PC-3 (cell line): ENCODE data around the gene EHD3. TPM values are rescaled to one million over a fixed set of nuclear protein-coding genes. Genes with fewer than 3 reads are reported as not detected.
A peak's percentile ranks its signal among the peaks of the same experiment; 100 is the strongest.

Source experiments
- ATAC-seq: fragments of 200-7000 bp; cut with Tn5 transposase; 2 replicates; pipeline ENCODE4 v1.9.1; 2020; ENCODE audit warnings: mild to moderate bottlenecking, moderate library complexity
- BruUV-seq: library from RNA; stranded (reverse); fragments of 400-500 nt; replicated peaks from 2 replicates; lab custom pipeline; 2021; lab: Mats Ljungman, UMichigan
- CTCF ChIA-PET: fragments of 300-600 bp; sonication (Branson Sonifier 250); formaldehyde crosslinking; loops from one replicate; lab custom pipeline; 2022; ENCODE audit warnings: antibody characterized with exemption; lab: Charles Lee
- POLR2A ChIA-PET: fragments of 300-600 bp; sonication (Branson Sonifier 250); formaldehyde crosslinking; loops from one replicate; lab custom pipeline; 2022; ENCODE audit warnings: antibody characterized with exemption; ENCODE audit not compliant: unreplicated experiment; lab: Charles Lee
- DNase-seq: peaks from one replicate; pipeline ENCODE4 v3.0.0-alpha.2; 2015
- H2AFZ ChIP-seq: fragments of 300-600 bp; sonication (generic); 2 replicates; pipeline ENCODE4 v1.6.0; 2016; ENCODE audit warnings: antibody characterized with exemption, low read length
- H3F3A ChIP-seq: fragments of 300-600 bp; sonication (generic); one replicate; pipeline ENCODE4 v1.6.0; 2017; ENCODE audit warnings: antibody characterized with exemption, low read length, control low read depth, mild to moderate bottlenecking; ENCODE audit not compliant: unreplicated experiment
- H3K27ac ChIP-seq: fragments of 300-600 bp; sonication (generic); 2 replicates; pipeline ENCODE4 v1.5.1; 2016; ENCODE audit warnings: mild to moderate bottlenecking, low read length
- H3K27me3 ChIP-seq: fragments of 300-600 bp; sonication (generic); 2 replicates; pipeline ENCODE4 v1.6.1; 2016; ENCODE audit warnings: low read length, mixed read lengths
- H3K36me3 ChIP-seq: fragments of 300-600 bp; sonication (generic); 2 replicates; pipeline ENCODE4 v1.6.1; 2016; ENCODE audit warnings: low read depth, mixed run types, low read length, mixed read lengths
- H3K4me1 ChIP-seq: fragments of 300-600 bp; sonication (generic); 2 replicates; pipeline ENCODE4 v1.5.1; 2016; ENCODE audit warnings: low read length; ENCODE audit not compliant: insufficient read depth
- H3K4me2 ChIP-seq: fragments of 300-600 bp; sonication (generic); 2 replicates; pipeline ENCODE4 v1.6.0; 2016; ENCODE audit warnings: low read length
- H3K4me3 ChIP-seq: fragments of 300-600 bp; sonication (generic); 2 replicates; pipeline ENCODE4 v1.5.1; 2016; ENCODE audit warnings: mild to moderate bottlenecking, low read length, mixed read lengths
- H3K79me2 ChIP-seq: fragments of 300-600 bp; sonication (generic); 2 replicates; pipeline ENCODE4 v1.6.1; 2017; ENCODE audit warnings: low read length, mixed read lengths
- H3K9ac ChIP-seq: fragments of 300-600 bp; sonication (generic); 2 replicates; pipeline ENCODE4 v1.6.0; 2016; ENCODE audit warnings: mild to moderate bottlenecking, low read length
- H3K9me2 ChIP-seq: fragments of 300-600 bp; sonication (generic); replicated peaks from 2 replicates; pipeline ENCODE4 v1.6.1; 2016; ENCODE audit warnings: mixed run types, low read length, mixed read lengths
- H3K9me3 ChIP-seq: fragments of 300-600 bp; sonication (generic); 2 replicates; pipeline ENCODE4 v1.6.1; 2016; ENCODE audit warnings: low read length, mixed read lengths
- H4K20me1 ChIP-seq: fragments of 300-600 bp; sonication (generic); 2 replicates; pipeline ENCODE4 v1.6.1; 2016; ENCODE audit warnings: low read length, mixed read lengths
- CTCF ChIP-seq: fragments of 300-600 bp; sonication (generic); conservative IDR thresholded peaks from 2 replicates; pipeline ENCODE4 v1.5.1; 2017; ENCODE audit warnings: antibody characterized with exemption, low read depth, mild to moderate bottlenecking, low read length
- EZH2 ChIP-seq: fragments of 300-600 bp; sonication (generic); IDR thresholded peaks from one replicate; pipeline ENCODE4 v1.6.1; 2017; ENCODE audit warnings: antibody characterized with exemption, mild to moderate bottlenecking, low read length; ENCODE audit not compliant: unreplicated experiment
- EZH2phosphoT487 ChIP-seq: fragments of 300-600 bp; sonication (generic); IDR thresholded peaks from 2 replicates; pipeline ENCODE4 v1.6.1; 2018; ENCODE audit warnings: mild to moderate bottlenecking, antibody characterized with exemption, low read length, borderline replicate concordance
- intact Hi-C: fragments of 100-400 bp; cut with micrococcal nuclease; formaldehyde crosslinking; loops from 2 replicates; pipeline ENCODE4 v1.9.0; 2023
- total RNA-seq: library from RNA; depleted of rRNA; stranded (reverse); fragments of >200 nt; gene quantifications from 2 replicates; pipeline ENCODE4 v1.2.3, GENCODE V29; 2014

Gene EHD3
- total RNA-seq, 1 experiment from 2014 or later, result 4.4 TPM

GRCh38 chr2:31193806-31194205, 40.1 kb upstream of the EHD3 start:
- intact Hi-C loops, result no loop called here
- CTCF ChIA-PET, result no interaction called here
- POLR2A ChIA-PET, result no interaction called here

GRCh38 chr2:31196622-31197021, 37.3 kb upstream of the EHD3 start:
- peak; percentile 59 for DNase-seq
- Histone ChIP-seq H3K9ac (no peak overlapping the region), H3K27me3 (no peaks in the 10 kb centered on the region), H2AFZ (no peak overlapping the region), H4K20me1 (no peaks in the 10 kb centered on the region), H3K4me3 (no peak overlapping the region), H3K27ac (peak overlapping the region; percentile 42), H3K36me3 (no peaks in the 10 kb centered on the region), H3F3A (no peaks in the 10 kb centered on the region), H3K9me2 (no peaks in the 10 kb centered on the region), H3K4me1 (peaks cover 18% of the 10 kb centered on the region), H3K79me2 (no peaks in the 10 kb centered on the region), H3K9me3 (no peaks in the 10 kb centered on the region), H3K4me2 (peak overlapping the region; percentile 39)
- no TSS peak for BruUV-seq
- intact Hi-C loops, result no loop called here
- TF ChIP-seq CTCF (no peak), EZH2phosphoT487 (no peak)
- ATAC-seq, result no peak
- CTCF ChIA-PET, result no interaction called here
- POLR2A ChIA-PET, result interaction anchor here (0.5 kb wide), 1 partner anchor 32 kb away, joined by 3 read pairs; no protein-coding TSS in a partner anchor

More at GRCh38 chr2:31193806-31194205, 40.1 kb upstream of the EHD3 start:
- Histone ChIP-seq H3F3A (no peaks in the 10 kb centered on the region), H3K4me2 (no peak overlapping the region), H3K79me2 (no peaks in the 10 kb centered on the region), H3K4me1 (peaks cover 18% of the 10 kb centered on the region), H3K9me3 (no peaks in the 10 kb centered on the region), H2AFZ (no peak overlapping the region), H3K4me3 (no peak overlapping the region), H3K9me2 (no peaks in the 10 kb centered on the region), H3K27me3 (no peaks in the 10 kb centered on the region), H3K27ac (no peak overlapping the region), H3K9ac (no peak overlapping the region), H4K20me1 (no peaks in the 10 kb centered on the region), H3K36me3 (no peaks in the 10 kb centered on the region)
- TF ChIP-seq EZH2phosphoT487 (no peak), CTCF (no peak), EZH2 (no peak)
- DNase-seq (no peak), ATAC-seq (no peak)
- BruUV-seq, result no TSS peak

- no peaks in the 10 kb centered on the region for H3K79me2 ChIP-seq
- H3K27me3 ChIP-seq, result no peaks in the 10 kb centered on the region
- intact Hi-C loops, result no loop called here
- no peaks in the 10 kb centered on the region for H3K9me2 ChIP-seq
- H3K4me1 ChIP-seq, result peaks cover 18% of the 10 kb centered on the region
- no peaks in the 10 kb centered on the region for H3K36me3 ChIP-seq
- ATAC-seq, result peak; percentile 63
- no peaks in the 10 kb centered on the region for H3F3A ChIP-seq
- POLR2A ChIA-PET, result interaction anchor here (0.5 kb wide), 1 partner anchor 25 kb away, joined by 3 read pairs; no protein-coding TSS in a partner anchor
- H3K9me3 ChIP-seq, result no peaks in the 10 kb centered on the region
- DNase-seq, result peak; percentile 80
- no peak for TF ChIP-seq EZH2phosphoT487
- TF ChIP-seq EZH2, result no peak
- TF ChIP-seq CTCF, result no peak
- H3K4me2 ChIP-seq, result peak overlapping the region; percentile 39
- CTCF ChIA-PET, result no interaction called here
- H2AFZ ChIP-seq, result peak overlapping the region; percentile 24; the same call in 1 of the 2 replicates
- H3K9ac ChIP-seq, result no peak overlapping the region
- no peak overlapping the region for H3K4me3 ChIP-seq
- no peaks in the 10 kb centered on the region for H4K20me1 ChIP-seq
- peak overlapping the region; percentile 42 for H3K27ac ChIP-seq
- BruUV-seq, result no TSS peak
These were observed 36.8 kb upstream of the EHD3 start for GRCh38 chr2:31197166-31197565.
